Mesodermal cell (in vitro differentiated cells): Measurements from ENCODE around the gene MYBL2.

Source experiments
- H3K27ac ChIP-seq: 2 replicates; pipeline ENCODE4 v1.7.0; 2013; ENCODE audit warnings: mild to moderate bottlenecking, low read depth, low read length, moderate library complexity; ENCODE audit not compliant: severe bottlenecking
- H3K36me3 ChIP-seq: 2 replicates; pipeline ENCODE4 v1.7.1; 2013; ENCODE audit warnings: mild to moderate bottlenecking, low read length, moderate library complexity; ENCODE audit not compliant: control insufficient read depth, insufficient read depth
- H3K4me1 ChIP-seq: one replicate; pipeline ENCODE4 v1.7.1; 2013; ENCODE audit warnings: mild to moderate bottlenecking, low read length; ENCODE audit not compliant: insufficient read depth, control insufficient read depth, poor library complexity, severe bottlenecking
- H3K4me3 ChIP-seq: 2 replicates; pipeline ENCODE4 v1.7.0; 2013; ENCODE audit warnings: low read length, control low read depth, mild to moderate bottlenecking; ENCODE audit not compliant: insufficient read depth, poor library complexity, severe bottlenecking; ENCODE audit errors: extremely low read depth
- H3K9me3 ChIP-seq: 2 replicates; pipeline ENCODE4 v1.7.1; 2013; ENCODE audit warnings: mild to moderate bottlenecking, low read length, moderate library complexity; ENCODE audit not compliant: control insufficient read depth
- WGBS, 2 experiments: methylation state at CpG; one replicate each; pipeline ENCODE4 v1.1.5; 2013; ENCODE audit warnings: missing lambda C conversion rate in 2 of 2; ENCODE audit not compliant: insufficient coverage in 2 of 2; 5-methylcytosine and 5-hydroxymethylcytosine counted together

MYBL2 gene

GRCh38 chr20:43658723-43659419 is 8.0 kb upstream of the MYBL2 start:
- Histone ChIP-seq H3K4me1 (peaks cover 5% of the 10 kb centered on the region), H3K36me3 (no peaks in the 10 kb centered on the region), H3K27ac (no peak overlapping the region), H3K9me3 (no peaks in the 10 kb centered on the region), H3K4me3 (no peak overlapping the region)
- WGBS, 2 experiments, result 80% methylated on average over 1 of the region's 6 CpGs; no CpG with 5 or more reads in 1 of the 2 experiments

DNA sequence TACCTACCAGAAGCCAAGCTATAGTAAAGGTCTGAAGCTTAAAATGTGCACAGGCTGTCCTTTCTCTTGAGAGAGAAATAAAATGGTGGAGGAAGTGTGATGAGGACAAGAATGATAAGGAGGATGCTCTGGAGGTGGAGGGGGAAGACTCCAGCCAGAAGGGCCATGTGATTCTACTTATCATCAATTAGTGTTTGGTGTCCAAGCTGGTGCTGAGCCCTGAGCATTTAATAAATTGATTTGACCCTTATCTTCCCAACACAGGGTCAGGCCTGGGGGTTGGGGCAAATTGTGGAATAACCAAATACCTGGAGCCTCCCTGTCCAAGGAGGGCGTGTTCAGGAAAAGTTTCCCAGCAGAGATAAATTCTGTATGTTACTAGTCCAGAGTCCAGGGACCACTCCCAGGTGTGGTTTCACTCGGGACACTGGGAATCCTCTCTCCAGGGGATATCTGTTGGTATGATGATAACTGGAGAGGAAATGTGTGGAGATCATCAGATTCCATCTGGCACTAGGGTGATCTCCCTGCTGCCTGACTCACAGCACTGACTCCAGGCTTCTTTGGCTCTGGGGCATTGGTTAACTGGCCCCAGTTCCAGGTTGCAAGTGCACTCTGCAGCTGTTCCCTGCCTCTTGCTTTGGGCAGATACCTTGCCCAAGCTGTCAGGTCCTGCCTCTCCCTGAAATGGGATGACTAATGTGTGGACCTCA is 3.8 kb upstream of the MYBL2 start:
- Histone ChIP-seq H3K9me3 (no peaks in the 10 kb centered on the region), H3K4me1 (peaks cover 9% of the 10 kb centered on the region), H3K36me3 (no peaks in the 10 kb centered on the region), H3K4me3 (no peak overlapping the region), H3K27ac (no peak overlapping the region)
- 73 to 100% methylated on average over 1 to 2 of the region's 2 CpGs for WGBS, 2 experiments

DNA sequence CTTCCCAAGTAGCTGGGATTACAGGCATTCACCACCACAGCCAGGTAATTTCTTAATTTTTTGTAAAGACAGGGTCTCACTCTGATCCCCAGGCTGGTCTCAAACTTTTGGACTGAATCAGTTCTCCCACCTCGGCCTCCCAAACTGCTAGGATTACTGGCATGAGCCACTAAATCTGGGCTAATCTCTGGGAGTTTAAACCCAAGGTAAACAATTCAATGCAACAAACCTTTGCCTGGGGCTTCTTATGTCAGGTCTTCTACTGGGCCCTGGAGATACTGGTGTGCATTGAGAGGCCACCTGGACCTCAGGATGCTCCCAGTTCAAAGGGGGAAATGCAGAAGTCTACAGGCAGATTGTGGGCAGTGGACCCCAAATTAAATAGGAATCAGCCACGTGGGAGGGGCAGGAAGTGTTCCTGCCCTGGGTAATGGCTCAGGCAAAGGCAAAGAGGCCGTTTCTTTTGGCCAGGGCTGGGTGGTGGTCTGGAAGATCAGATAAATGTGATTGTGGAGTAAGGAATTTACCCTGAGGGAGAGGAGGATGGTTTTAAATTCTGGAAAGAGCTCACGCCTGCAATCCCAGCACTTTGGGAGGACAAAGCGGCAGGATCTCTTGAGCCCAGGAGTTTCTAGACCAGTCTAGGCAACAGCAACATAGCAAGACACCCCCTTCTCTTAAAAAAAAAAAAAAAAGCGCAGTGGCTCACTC is 1.3 kb upstream of the MYBL2 start:
- Histone ChIP-seq H3K4me3 (no peak overlapping the region), H3K27ac (peak overlapping the region; percentile 29), H3K4me1 (peaks cover 9% of the 10 kb centered on the region), H3K36me3 (peaks cover 15% of the 10 kb centered on the region), H3K9me3 (no peaks in the 10 kb centered on the region)
- 56 to 63% methylated on average over 3 to 5 of the region's 6 CpGs for WGBS, 2 experiments

- 3 to 6% methylated on average over 14 to 28 of the region's 34 CpGs for WGBS, 2 experiments
- Histone ChIP-seq H3K4me3 (peak overlapping the region; percentile 65), H3K36me3 (peaks cover 22% of the 10 kb centered on the region), H3K9me3 (no peaks in the 10 kb centered on the region), H3K4me1 (peaks cover 9% of the 10 kb centered on the region), H3K27ac (peak overlapping the region; percentile 29)
Measured at GRCh38 chr20:43667341-43668132, 623 bp downstream of the MYBL2 start.

DNA sequence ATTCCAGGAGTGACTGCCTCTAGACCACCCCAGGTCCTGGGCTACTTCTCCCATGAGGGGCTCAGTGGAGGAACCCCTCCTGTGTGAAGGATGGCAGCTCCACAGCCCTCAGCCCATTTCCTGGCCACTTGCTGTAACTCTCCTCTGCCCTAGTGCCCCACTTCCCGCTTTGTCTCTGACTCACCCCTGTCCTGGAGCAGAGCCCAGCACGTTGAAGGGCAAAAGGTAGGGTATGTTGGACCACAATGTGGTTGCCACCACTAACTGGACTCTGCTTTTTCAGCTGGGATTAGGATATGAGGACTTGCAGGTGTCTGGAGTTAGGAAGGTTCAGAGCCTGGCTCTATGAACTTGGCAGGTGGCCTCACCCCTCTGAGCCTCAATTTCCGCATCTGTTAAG is 2.4 kb downstream of the MYBL2 start:
- no peak overlapping the region for H3K27ac ChIP-seq
- H3K4me3 ChIP-seq, result no peak overlapping the region
- no peaks in the 10 kb centered on the region for H3K9me3 ChIP-seq
- H3K4me1 ChIP-seq, result peaks cover 9% of the 10 kb centered on the region
- WGBS, 2 experiments, result no CpG with 5 or more reads among the region's 3 CpGs
- peaks cover 39% of the 10 kb centered on the region for H3K36me3 ChIP-seq

DNA sequence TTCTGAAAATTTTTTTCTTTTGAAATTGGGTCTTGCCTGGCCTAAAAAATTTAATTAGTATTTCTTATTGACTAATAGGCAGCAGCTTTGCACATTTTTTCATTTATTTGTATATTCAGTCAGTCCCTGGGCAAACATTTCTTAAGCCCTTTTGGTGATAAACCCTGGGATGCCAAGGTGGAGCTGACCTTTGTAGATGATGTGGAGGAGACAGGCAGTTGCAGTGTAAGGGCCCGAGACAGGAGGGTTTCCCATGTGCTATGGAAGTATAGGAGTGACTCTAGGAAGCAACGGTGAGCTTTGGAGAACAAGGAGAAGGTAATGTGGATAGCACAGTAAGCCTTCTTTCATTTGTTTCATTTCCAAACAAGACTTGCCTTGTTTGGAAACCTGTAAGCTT is 3.5 kb downstream of the MYBL2 start:
- peaks cover 7% of the 10 kb centered on the region for H3K4me1 ChIP-seq
- no peak overlapping the region for H3K4me3 ChIP-seq
- no peak overlapping the region for H3K27ac ChIP-seq
- WGBS, 2 experiments, result 80 to 90% methylated on average over 1 of the region's 2 CpGs
- no peaks in the 10 kb centered on the region for H3K9me3 ChIP-seq
- H3K36me3 ChIP-seq, result peaks cover 48% of the 10 kb centered on the region

GRCh38 chr20:43676368-43676767 is 9.5 kb downstream of the MYBL2 start:
- H3K9me3 ChIP-seq, result no peaks in the 10 kb centered on the region
- peaks cover 17% of the 10 kb centered on the region for H3K4me1 ChIP-seq
- peaks cover 62% of the 10 kb centered on the region for H3K36me3 ChIP-seq
- peak overlapping the region; percentile 8 for H3K27ac ChIP-seq
- 97 to 100% methylated on average over 1 to 4 of the region's 5 CpGs for WGBS, 2 experiments
- no peak overlapping the region for H3K4me3 ChIP-seq

- Histone ChIP-seq H3K36me3 (peaks cover 56% of the 10 kb centered on the region), H3K4me1 (peaks cover 16% of the 10 kb centered on the region), H3K9me3 (no peaks in the 10 kb centered on the region), H3K27ac (no peak overlapping the region), H3K4me3 (no peak overlapping the region)
- 96 to 98% methylated on average over 6 of the region's 7 CpGs for WGBS, 2 experiments
Measured at GRCh38 chr20:43680981-43681380, 14.1 kb downstream of the MYBL2 start.

GRCh38 chr20:43681468-43681942 is 14.6 kb downstream of the MYBL2 start:
- 91 to 95% methylated on average over 7 to 8 of the region's 8 CpGs for WGBS, 2 experiments
- no peak overlapping the region for H3K27ac ChIP-seq
- no peaks in the 10 kb centered on the region for H3K9me3 ChIP-seq
- peaks cover 11% of the 10 kb centered on the region for H3K4me1 ChIP-seq
- no peak overlapping the region for H3K4me3 ChIP-seq
- peaks cover 61% of the 10 kb centered on the region for H3K36me3 ChIP-seq

DNA sequence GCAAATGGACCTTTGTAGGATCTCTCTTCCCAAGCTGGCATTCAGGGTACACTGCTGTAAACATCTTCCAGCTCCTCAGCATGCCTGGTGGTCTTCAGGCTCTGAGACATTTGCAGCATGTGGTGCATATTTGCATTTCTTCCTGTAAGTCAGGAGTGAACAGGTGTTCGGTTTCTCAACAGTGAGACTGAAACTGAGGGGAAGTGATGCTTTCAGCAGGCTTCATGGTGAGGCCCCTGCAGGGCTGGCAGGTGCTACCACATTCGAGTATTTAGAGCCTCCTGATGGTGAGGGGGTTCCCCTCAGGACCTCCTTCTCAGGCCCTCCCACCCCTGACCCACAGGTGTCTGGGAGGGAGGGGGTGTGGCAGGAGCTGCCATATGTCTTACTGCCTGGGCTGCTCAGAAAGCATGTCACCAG is 15.1 kb downstream of the MYBL2 start:
- no peak overlapping the region for H3K4me3 ChIP-seq
- H3K9me3 ChIP-seq, result no peaks in the 10 kb centered on the region
- peaks cover 11% of the 10 kb centered on the region for H3K4me1 ChIP-seq
- WGBS, 2 experiments, result 81 to 100% methylated on average over 1 to 2 of the region's 2 CpGs
- peaks cover 66% of the 10 kb centered on the region for H3K36me3 ChIP-seq
- no peak overlapping the region for H3K27ac ChIP-seq
